ENCODE data around the gene LHCGR.

LHCGR gene

DNA sequence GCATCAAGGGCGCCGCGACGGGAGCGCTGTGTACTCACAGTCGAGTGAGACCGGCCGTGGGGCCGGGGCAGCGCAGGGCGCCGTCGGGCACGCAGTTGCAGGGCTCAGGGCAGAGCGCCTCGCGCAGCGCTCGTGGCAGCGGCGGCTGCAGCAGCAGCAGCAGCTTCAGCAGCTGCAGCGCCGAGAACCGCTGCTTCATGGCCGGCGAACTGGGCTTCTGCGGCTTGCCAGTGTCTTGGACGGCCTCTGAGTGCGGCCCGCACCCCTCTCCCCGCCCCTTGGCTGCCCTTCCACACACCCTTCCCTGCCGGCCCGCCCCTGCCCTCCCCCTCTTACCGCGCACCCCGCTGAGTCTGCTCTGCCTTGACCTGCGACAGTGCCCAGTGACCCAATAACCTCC lies at the start of gene LHCGR:
LHCGR (minus strand) TSS at position 252 of the 400 bp plus-strand sequence; CDS start at position 199, 53 bp downstream.
- DNase-seq: no peak

GRCh38 chr2:48799601-48800000 lies 44.1 kb upstream of the LHCGR start:
- no peak for DNase-seq

GRCh38 chr2:48795065-48795464 lies 39.5 kb upstream of the LHCGR start:
- no peak for DNase-seq

DNA sequence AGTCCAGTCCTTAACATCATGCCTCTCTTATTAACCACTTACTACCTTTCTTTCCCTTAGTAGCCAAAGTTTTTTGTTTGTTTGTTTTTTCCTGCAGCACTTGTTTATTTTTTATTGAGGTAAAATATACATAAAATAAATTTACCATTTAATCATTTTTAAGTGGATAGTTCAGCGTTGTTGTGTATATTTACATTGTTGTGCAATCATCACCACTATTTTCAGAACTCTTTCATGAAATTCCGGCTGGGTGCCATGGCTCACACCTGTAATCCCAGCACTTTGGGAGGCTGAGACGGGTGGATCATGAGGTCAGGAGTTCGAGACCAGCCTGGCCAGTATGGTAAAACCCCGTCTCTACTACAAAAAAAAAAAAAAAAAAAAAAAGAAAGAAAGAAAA lies 38.1 kb upstream of the LHCGR start:
- DNase-seq: no peak

- no peak for DNase-seq
These were observed 36.5 kb upstream of the LHCGR start for GRCh38 chr2:48792030-48792429.

DNA sequence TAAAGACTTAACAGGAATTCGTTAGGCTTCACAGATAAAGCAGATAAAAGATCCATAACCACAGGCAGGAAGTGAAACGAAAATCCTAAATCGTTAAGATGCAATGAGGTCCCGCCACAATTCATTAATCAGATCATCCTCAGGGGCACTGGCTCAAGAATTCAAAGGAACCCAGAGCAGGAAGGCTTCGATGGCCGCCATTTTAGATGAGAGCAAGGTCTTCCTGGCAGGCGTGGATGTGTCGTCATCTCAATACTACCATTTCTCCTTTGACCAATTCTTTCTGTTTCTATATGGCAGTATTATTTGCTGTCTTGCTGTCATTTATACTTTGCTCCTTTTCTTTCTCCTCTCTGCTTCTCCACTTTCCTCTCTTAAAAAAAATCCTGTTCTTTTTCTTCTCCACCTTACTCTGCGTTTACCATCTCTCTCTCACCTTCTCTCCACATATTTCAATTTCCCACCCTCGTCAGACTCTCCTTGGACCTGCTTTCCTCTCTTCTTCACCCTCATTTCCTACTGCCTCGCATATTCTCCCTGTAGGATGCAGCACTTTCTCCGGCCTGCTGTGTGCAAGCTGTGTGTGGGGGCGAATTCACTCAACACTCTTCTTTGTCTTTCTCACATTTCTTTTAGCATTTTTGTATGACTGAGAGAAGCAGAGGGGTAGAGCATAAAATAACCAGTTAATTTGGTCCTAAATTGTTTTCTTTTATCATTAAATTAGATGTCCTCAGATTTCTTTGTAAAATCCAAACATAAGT lies 35.1 kb upstream of the LHCGR start:
- no peak for DNase-seq

GRCh38 chr2:48787580-48787979 lies 32.1 kb upstream of the LHCGR start:
- DNase-seq: no peak

GRCh38 chr2:48781366-48781765 lies 25.8 kb upstream of the LHCGR start:
- no peak for DNase-seq

- DNase-seq: no peak
These were observed 23.6 kb upstream of the LHCGR start for GRCh38 chr2:48779019-48779716.

DNA sequence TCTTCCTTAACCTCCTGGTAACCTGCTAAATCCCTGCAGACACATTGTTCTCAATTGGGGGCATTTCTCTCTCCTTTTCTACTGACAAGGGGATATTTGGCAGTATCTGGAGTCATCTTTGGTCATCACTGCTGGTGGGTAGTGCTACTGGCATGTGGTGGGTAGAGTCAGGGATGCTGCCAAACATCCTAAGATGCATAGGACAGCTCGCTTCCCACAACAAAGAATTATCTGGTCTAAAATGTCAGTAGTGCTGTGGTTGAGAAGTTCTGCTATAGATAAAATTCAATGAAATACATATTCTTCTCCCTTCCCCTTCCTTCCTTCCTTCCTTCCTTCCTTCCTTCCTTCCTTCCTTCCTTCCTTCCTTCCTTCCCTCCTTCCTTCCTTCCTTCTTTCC lies 18.7 kb upstream of the LHCGR start:
- DNase-seq: no peak

- no peak for DNase-seq
These were observed 15.9 kb upstream of the LHCGR start for GRCh38 chr2:48771241-48772014.

GRCh38 chr2:48770181-48770580 lies 14.7 kb upstream of the LHCGR start:
- no peak for DNase-seq

- no peak for DNase-seq
These were observed 13.1 kb upstream of the LHCGR start for GRCh38 chr2:48768669-48769068.

DNA sequence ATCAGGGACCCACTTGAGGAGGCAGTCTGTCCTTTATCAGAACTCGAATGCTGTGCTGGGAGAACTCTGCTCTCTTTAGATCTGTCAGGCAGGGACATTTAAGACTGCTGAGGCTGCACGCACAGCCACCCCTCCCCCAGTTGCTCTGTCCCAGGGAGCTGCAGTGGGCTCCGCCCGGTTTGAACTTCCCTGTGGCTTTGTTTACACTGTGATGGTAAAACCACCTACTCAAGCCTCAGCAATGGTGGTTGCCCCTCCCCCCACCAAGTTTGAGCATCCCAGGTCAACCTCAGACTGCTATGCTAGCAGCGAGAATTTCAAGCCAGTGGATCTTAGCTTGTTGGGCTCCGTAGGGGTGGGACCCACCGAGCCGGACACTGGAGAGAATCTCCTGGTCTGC lies 11.8 kb upstream of the LHCGR start:
- DNase-seq: no peak

DNA sequence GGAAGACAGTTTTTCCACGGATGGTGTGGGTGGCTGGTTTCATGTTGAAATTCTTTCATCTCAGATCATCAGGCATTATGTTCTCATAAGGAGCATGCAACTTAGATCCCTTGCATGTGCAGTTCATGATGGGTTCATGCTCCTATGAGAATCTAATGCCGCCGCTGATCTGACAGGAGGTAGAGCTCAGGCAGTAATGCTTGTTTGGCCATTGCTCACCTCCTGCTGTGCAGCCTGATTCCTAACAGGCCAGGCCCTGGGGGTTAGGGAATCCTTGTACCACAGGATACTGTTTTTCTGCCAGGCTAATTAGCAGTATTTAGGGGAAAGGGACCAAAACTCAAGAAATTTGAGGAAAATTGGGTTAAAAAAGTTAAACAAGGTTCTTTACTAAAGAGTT lies 5.3 kb upstream of the LHCGR start:
- no peak for DNase-seq

- DNase-seq: no peak
These were observed 4.2 kb upstream of the LHCGR start for GRCh38 chr2:48759682-48760081.

DNA sequence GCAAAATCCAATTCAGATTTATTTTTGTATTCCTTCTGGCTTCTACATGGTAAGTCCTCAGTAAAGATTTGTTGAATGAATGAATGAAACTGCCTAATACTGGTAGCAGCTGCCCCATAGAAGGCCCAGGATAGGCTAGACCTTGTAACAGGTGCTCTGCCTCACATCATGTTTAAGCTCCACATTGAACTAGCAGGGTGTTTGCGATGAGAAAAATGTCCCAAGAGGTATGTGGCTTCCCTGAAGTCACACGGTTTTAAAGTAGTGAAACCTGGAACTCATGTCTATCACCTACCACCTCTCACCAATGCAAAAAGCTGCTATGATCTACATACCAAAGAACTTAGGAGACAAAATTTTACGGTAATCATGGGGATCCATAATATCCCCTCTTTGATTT lies 765 bp upstream of the LHCGR start:
- DNase-seq: no peak

- DNase-seq: no peak
These were observed 650 bp downstream of the LHCGR start for GRCh38 chr2:48754874-48755273.

DNA sequence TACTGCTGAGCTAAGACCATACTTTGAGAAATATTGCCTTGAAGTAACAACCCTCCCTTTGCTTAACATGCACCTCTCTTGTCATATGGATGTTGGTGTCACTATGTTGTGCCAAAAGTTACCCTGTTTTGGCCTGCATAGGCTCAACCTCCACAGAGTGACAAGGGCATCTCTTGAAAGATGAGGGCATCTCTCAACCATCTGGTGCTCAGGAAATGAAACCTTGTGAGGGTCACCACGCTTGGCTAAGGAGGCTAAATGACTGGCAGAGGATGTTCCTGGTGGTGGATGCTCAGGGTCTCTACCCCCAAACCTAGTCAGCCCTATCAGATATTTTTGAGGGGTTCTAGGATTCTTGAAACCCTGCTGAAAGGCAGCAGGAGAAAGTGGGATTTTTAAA lies 2.3 kb downstream of the LHCGR start:
- no peak for DNase-seq

- DNase-seq: no peak
These were observed 5.3 kb downstream of the LHCGR start for GRCh38 chr2:48750128-48750739.

- no peak for DNase-seq
These were observed 6.0 kb downstream of the LHCGR start for GRCh38 chr2:48749291-48750127.

- no peak for DNase-seq
These were observed 8.2 kb downstream of the LHCGR start for GRCh38 chr2:48747319-48747718.
